Measurements from ENCODE around the gene KCND2.

GRCh38 chr7:120680985-120681384 is 408.0 kb downstream of the KCND2 start:
- no peak for TF ChIP-seq CTCF (conservative IDR thresholded peaks at IDR 0.05)
- TF ChIP-seq ZFX (IDR thresholded peaks at IDR 0.05) = no peak

Data from C4-2B (cell line).